K562 (cell line): ENCODE results near the gene LSM8. TPM values are rescaled to one million over a fixed set of nuclear protein-coding genes. Genes with fewer than 3 reads are reported as not detected.
A peak's percentile ranks its signal among the peaks of the same experiment; 100 is the strongest.
"Not testable (repeated sequence)": the region's sequence is repeated elsewhere in the genome, so short reads cannot be mapped to it uniquely, and the experiment has no call there.

Experiments used
- ATAC-seq: fragments of 200-7000 bp; cut with Tn5 transposase; 3 replicates; pipeline ENCODE4 v1.9.1; 2020; ENCODE audit warnings: moderate library complexity
- BruUV-seq: library from RNA; stranded (reverse); fragments of 400-500 nt; replicated peaks from 2 replicates; lab custom pipeline; 2021; lab: Mats Ljungman, UMichigan
- CTCF ChIA-PET: fragments of 300-600 bp; formaldehyde crosslinking; extraction: SDS; loops from one replicate; lab custom pipeline; 2021; ENCODE audit warnings: low intra/inter-chr PET ratio; lab: Yijun Ruan, JAX
- POLR2A ChIA-PET: fragments of 300-600, 350-650 bp; sonication (Branson Sonifier 250); formaldehyde crosslinking; extraction: SDS; loops from one replicate; lab custom pipeline; 2021; ENCODE audit warnings: antibody characterized with exemption, inconsistent platforms; lab: Yijun Ruan, JAX
- DNase-seq, 4 experiments: peaks; one replicate each; pipeline versions ENCODE4 v3.0.0 to v3.0.0-alpha.2; 2011 to 2018; ENCODE audit warnings: low spot score in 3 of 4, mixed read lengths in 3 of 4; ENCODE audit errors: extremely low read depth in 1 of 4
- FAIRE-seq: peaks from 2 replicates; lab custom pipeline; 2011; peaks lifted over from hg19 to GRCh38; lab: Jason Lieb, UNC
- H2AFZ ChIP-seq: 2 replicates; pipeline ENCODE4 v1.6.0; 2011; ENCODE audit warnings: low read depth, low read length, control low read depth, inconsistent platforms
- H3K27ac ChIP-seq: fragments of 200-600 bp; 3 replicates; pipeline ENCODE4 v1.8.0; 2011; ENCODE audit warnings: low read depth, mild to moderate bottlenecking, control low read depth, inconsistent platforms, low read length, moderate library complexity, mixed read lengths; ENCODE audit errors: extremely low read depth
- H3K27me3 ChIP-seq, 2 experiments: fragments of 300-600 bp in 1 of 2; 2 replicates in 1 of 2; 3 replicates in 1 of 2; pipeline versions ENCODE4 v1.6.0 to v1.8.0; 2011; ENCODE audit warnings: inconsistent platforms in 2 of 2, low read length in 2 of 2, mild to moderate bottlenecking in 1 of 2, mixed read lengths in 1 of 2, moderate library complexity in 1 of 2; ENCODE audit not compliant: control insufficient read depth in 2 of 2, insufficient read depth in 2 of 2
- H3K36me3 ChIP-seq: fragments of 300-600 bp; 3 replicates; pipeline ENCODE4 v1.8.0; 2011; ENCODE audit warnings: mild to moderate bottlenecking, low read length, inconsistent platforms; ENCODE audit not compliant: control insufficient read depth, insufficient read depth
- H3K4me1 ChIP-seq, 2 experiments: fragments of 200-600 bp in 1 of 2; replicated peaks in 1 of 2; 2 replicates in 1 of 2; 3 replicates in 1 of 2; pipeline versions ENCODE4 v1.5.1 to v1.8.0; 2011; ENCODE audit warnings: inconsistent platforms in 2 of 2, low read length in 2 of 2, mild to moderate bottlenecking in 1 of 2, mixed read lengths in 1 of 2, moderate library complexity in 1 of 2; ENCODE audit not compliant: control insufficient read depth in 2 of 2, insufficient read depth in 2 of 2
- H3K4me2 ChIP-seq: 2 replicates; pipeline ENCODE4 v1.6.1; 2011; ENCODE audit warnings: low read length, control low read depth, inconsistent platforms, mixed read lengths; ENCODE audit not compliant: insufficient read depth
- H3K4me3 ChIP-seq: fragments of 200-600 bp; sonication (generic), shearing (Covaris generic); 2 replicates; pipeline ENCODE4 v1.5.1; 2016; ENCODE audit warnings: control low read depth, inconsistent platforms
- H3K79me2 ChIP-seq: fragments of 200-600 bp; 3 replicates; pipeline ENCODE4 v1.8.0; 2011; ENCODE audit warnings: low read length, inconsistent platforms; ENCODE audit not compliant: control insufficient read depth, insufficient read depth
- H3K9ac ChIP-seq, 2 experiments: 2 replicates each; pipeline versions ENCODE4 v1.6.0 to v1.6.1; 2011; ENCODE audit warnings: low read depth in 2 of 2, low read length in 2 of 2, control low read depth in 1 of 2, inconsistent platforms in 1 of 2, mild to moderate bottlenecking in 1 of 2, mixed read lengths in 1 of 2; ENCODE audit not compliant: insufficient read depth in 1 of 2
- H3K9me1 ChIP-seq: one replicate; pipeline ENCODE4 v1.6.0; 2011; ENCODE audit warnings: inconsistent platforms, mild to moderate bottlenecking, low read length, moderate library complexity; ENCODE audit not compliant: control insufficient read depth, insufficient read depth
- H3K9me3 ChIP-seq: replicated peaks from 2 replicates; pipeline ENCODE4 v1.5.1; 2011; ENCODE audit warnings: low read depth, low read length, inconsistent platforms; ENCODE audit not compliant: control insufficient read depth, insufficient read depth
- H4K20me1 ChIP-seq: replicated peaks from 2 replicates; pipeline ENCODE4 v1.6.1; 2011; ENCODE audit warnings: low read length, inconsistent platforms, mixed read lengths; ENCODE audit not compliant: control insufficient read depth, insufficient read depth
- RBM25 ChIP-seq: fragments of 200-400 bp; formaldehyde crosslinking; IDR thresholded peaks from 2 replicates; pipeline ENCODE4 v1.6.1; 2018; ENCODE audit warnings: low read length, low read depth, moderate library complexity; ENCODE audit not compliant: severe bottlenecking
- ZNF146 ChIP-seq: IDR thresholded peaks from one replicate; pipeline ENCODE4 v1.6.1; 2018; ENCODE audit warnings: missing compliant biosample characterization; ENCODE audit not compliant: unreplicated experiment
- WGBS: fragments of 100-300 bp; shearing (Covaris generic); methylation state at CpG from one replicate; pipeline ENCODE4 v1.1.6; 2016; ENCODE audit warnings: low coverage, mixed read lengths; ENCODE audit not compliant: insufficient coverage; ENCODE audit errors: missing lambda C conversion rate; 5-methylcytosine and 5-hydroxymethylcytosine counted together
- in situ Hi-C: fragments of 300-500 bp; cut with MboI; formaldehyde crosslinking; loops from 4 replicates; pipeline ENCODE4 v1.15.0; 2018; ENCODE audit warnings: inconsistent platforms, mixed read lengths
- intact Hi-C: fragments of 100-400 bp; cut with micrococcal nuclease; formaldehyde crosslinking; loops from 2 replicates; pipeline ENCODE4 v1.14.2; 2022
- polyA plus RNA-seq, 8 experiments: library from polyadenylated mRNA; depleted of rRNA in 4 of 8; stranded (reverse) in 5 of 8; unstranded in 3 of 8; fragments of >200 nt; fragmentation: Nextera tagmentation in 2 of 8; fragmentation: Illumina TruSeq in 1 of 8; extraction: Ambion mirVana in 2 of 8; extraction: Trizol in 1 of 8; gene quantifications; 2 replicates each; pipeline versions ENCODE4 v1.2.1 to v1.2.3, GENCODE V29; 2011 to 2014; ENCODE audit warnings: inconsistent platforms in 1 of 8, missing spikeins in 1 of 8
- total RNA-seq, 7 experiments: library from RNA; depleted of rRNA in 6 of 7; stranded (reverse); fragments of >200 nt in 6 of 7; fragmentation: Illumina TruSeq in 2 of 7; extraction: Trizol in 2 of 7; gene quantifications; 2 replicates each; pipeline versions ENCODE4 v1.2.1 to v1.2.3, GENCODE V29; 2011 to 2021; ENCODE audit warnings: low replicate concordance in 1 of 7

LSM8 gene
- total and polyA plus RNA-seq, 9 of the 15 experiments (the other 6 are each of a cell fraction or from before 2014, with no cell fraction given): 81.5 to 340 (median 180) TPM

DNA sequence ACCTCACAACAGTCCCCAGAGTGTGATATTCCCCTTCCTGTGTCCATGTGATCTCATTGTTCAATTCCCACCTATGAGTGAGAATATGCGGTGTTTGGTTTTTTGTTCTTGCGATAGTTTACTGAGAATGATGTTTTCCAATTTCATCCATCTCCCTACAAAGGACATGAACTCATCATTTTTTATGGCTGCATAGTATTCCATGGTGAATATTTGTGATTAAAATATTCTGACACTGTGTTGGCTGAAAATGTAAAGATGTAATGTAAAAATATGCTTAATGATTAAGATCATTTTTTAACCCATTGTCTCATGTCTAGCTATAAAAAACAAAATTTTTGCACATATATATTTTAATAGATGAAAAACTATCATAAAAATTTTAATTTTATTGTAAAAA is 56.4 kb downstream of the LSM8 start:
- H3K27ac ChIP-seq, H3K79me2 ChIP-seq, H3K4me2 ChIP-seq, H2AFZ ChIP-seq, H3K9me1 ChIP-seq, H3K36me3 ChIP-seq, CTCF ChIA-PET, DNase-seq, in situ Hi-C loops, H3K27me3 ChIP-seq, H3K9me3 ChIP-seq, H4K20me1 ChIP-seq, BruUV-seq, H3K4me3 ChIP-seq, H3K9ac ChIP-seq, POLR2A ChIA-PET, FAIRE-seq, ATAC-seq, H3K4me1 ChIP-seq, intact Hi-C loops: not testable (repeated sequence)
- 9% methylated on average over 1 of the region's 2 CpGs for WGBS
- TF ChIP-seq RBM25 (peak; percentile 56), ZNF146 (CRISPR knock-in tag) (peak; percentile 69)

Other genes starting within 250 kb of the LSM8 start
- not detected in 2 replicates for gene ANKRD7, start 40.5 kb downstream of the LSM8 start, total RNA-seq (2014; rRNA removed)
- 0.33 and 0.38 TPM in 2 replicates for gene ANKRD7, start 40.5 kb downstream of the LSM8 start, total RNA-seq (2014; rRNA removed; fragmentation: Illumina TruSeq; extraction: Trizol)
- not detected in 2 replicates for gene ANKRD7, start 40.5 kb downstream of the LSM8 start, total RNA-seq (2015; rRNA removed; fragmentation: Illumina TruSeq; extraction: Trizol)
- not detected in 2 replicates for gene ANKRD7, start 40.5 kb downstream of the LSM8 start, total RNA-seq (2021)
- not detected in 2 replicates for gene ANKRD7, start 40.5 kb downstream of the LSM8 start, polyA plus RNA-seq (2011; rRNA removed)
- not detected in 2 replicates for gene ANKRD7, start 40.5 kb downstream of the LSM8 start, polyA plus RNA-seq (2014; fragmentation: Illumina TruSeq; extraction: Trizol)
- gene ANKRD7, start 40.5 kb downstream of the LSM8 start, polyA plus RNA-seq (2014; fragmentation: Nextera tagmentation; extraction: Ambion mirVana): not detected
- not detected in 2 replicates for gene ANKRD7, start 40.5 kb downstream of the LSM8 start, polyA plus RNA-seq (2014; rRNA removed)